HG02798 (cell line): ENCODE data around the gene NUBP2.

ENCODE experiments used
- ATAC-seq: cut with Tn5 transposase; IDR thresholded peaks from one replicate; pipeline ENCODE4 v1.9.1; 2021; ENCODE audit warnings: mild to moderate bottlenecking; ENCODE audit not compliant: unreplicated experiment, poor library complexity

The NUBP2 gene

DNA sequence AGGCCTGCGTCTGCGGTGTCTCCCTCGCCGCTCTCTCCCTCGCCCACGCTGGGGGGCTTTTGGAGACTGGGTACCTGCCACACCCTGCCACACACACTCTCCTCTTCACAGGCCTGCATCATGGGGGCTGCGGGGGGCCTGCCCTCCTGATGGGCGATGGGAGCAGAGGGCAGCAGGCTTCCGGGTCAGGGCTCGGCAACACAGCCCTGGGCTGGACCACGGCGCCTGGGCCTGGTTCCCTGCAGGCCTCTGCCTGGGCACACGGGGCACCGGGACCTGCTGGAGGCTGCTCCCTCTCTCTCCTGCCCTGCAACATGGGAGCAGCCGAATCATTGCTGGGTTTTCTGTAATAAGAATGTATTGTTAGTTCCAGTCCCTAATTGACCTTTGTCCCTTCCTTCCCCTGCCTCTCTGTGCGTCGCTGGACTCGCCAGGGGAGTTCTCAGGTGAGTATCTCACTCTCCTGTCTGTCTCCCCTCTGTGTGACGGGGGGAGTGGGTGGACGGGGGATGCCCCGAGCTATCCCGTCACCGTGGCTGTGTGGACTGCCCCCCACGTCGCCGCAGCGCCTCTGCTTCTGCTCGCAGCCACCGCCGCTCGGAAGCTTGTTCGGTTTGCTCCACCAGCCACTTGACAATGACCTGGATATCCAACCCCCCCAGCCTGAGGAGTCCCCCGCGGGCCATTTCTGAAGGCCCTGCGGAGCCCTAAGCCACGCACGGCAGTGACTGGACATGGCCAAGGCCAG is 24.9 kb upstream of the NUBP2 start:
- ATAC-seq, result no peak

DNA sequence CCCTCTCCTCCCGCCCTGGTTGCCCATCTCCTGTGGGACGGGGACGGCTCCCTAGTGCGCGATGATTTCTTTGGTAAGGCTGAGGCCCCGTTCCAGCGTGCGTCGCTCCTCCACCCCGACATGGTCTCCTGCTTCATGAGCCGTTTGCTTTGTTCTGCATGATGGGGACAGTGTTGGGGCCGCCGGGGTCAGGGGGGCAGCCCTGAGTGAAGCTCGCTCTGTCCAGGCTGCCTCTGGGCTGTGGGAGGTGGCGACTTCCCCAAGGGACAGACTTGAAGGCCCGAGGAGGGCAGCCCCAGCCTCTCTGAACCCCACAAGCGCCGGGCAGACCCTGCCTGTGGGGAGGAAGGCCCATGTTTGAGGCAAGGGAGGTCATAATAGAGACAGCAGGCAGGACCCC is 23.8 kb upstream of the NUBP2 start:
- ATAC-seq, result no peak

DNA sequence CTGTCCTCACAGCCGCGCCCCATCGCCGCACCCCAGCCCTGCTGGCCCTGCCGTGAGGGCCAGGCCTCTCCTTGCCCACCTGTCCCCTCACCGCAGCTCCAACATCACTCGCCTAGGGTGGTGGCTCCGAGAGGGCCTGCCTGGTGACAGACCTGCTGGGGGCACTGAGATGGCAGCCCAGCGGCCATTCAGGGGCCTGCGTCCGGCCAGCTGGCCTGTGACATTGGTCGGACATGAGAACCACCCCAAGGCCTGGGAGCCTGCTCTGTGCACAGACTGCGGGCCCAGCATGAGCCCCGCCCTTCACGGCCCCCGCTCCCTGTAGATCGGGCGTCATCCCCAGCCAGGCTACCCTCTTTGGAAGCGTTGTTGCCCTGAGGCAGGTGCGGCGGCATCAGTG is 23.2 kb upstream of the NUBP2 start:
- no peak for ATAC-seq

DNA sequence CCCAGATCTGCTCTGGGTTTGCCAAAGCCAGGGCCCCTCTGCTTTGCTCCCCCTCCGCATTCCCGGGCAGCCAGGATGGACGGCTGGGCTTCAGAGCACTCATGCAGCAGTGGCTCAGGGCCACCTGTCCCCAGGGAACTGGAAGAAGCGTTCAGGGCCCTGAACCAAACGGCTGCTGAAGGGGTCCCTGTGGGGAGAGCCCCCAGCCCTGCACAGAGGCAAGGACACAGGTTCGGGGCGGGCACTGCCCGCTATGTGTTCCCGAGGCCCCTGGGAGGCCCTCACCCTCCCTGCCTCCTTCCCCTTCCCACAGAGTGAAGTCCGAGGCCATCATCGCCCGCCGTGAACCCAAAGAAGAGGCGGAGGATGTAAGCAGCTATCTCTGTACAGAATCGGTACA is 21.8 kb upstream of the NUBP2 start:
- ATAC-seq, result no peak

DNA sequence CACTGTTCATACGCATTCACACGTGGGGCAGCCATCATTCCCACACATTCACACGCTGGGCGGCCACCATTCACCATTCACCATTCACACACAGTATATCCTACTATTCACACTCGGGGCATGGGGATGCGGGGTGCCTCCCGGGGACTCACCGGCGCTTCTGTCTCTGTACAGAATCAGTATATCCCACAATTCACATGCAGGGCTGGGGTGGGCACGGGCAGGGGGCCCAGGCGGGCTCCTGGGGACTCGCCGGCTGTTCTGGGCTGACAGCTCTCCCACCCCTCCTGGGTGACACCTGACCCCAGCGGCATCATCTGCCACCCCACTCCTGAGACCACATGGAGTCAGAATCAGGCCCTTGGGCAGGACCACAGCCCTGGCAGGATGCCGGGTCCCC is 21.0 kb upstream of the NUBP2 start:
- ATAC-seq, result no peak

DNA sequence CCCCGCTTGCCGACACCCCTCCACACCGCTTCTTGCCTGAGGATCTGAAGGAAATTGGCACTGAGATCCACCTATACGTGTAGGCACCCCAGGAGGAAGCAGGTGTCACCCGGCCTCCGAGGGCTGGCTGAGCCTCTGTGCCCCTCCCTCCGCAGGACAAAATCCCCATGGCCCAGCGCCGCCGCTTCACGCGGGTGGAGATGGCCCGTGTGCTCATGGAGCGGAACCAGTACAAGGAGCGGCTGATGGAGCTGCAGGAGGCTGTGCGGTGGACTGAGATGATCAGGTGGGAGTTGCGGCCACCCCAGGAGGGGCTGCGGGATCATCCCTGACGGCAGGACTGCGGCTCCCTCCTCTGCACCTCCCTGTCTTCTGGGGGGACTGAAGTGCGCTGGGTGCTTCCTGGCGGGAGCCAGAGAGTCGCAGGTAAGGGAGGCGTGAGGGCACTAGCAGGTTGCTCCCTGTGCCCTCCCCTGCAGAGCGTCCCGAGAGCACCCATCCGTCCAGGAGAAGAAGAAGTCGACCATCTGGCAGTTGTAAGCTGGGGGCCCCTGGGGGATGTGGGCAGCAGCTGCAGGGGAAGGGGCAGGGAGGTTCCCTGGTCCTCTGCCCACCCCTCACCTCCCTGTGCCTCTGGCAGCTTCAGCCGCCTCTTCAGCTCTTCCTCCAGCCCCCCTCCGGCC is 20.4 kb upstream of the NUBP2 start:
- no peak for ATAC-seq

DNA sequence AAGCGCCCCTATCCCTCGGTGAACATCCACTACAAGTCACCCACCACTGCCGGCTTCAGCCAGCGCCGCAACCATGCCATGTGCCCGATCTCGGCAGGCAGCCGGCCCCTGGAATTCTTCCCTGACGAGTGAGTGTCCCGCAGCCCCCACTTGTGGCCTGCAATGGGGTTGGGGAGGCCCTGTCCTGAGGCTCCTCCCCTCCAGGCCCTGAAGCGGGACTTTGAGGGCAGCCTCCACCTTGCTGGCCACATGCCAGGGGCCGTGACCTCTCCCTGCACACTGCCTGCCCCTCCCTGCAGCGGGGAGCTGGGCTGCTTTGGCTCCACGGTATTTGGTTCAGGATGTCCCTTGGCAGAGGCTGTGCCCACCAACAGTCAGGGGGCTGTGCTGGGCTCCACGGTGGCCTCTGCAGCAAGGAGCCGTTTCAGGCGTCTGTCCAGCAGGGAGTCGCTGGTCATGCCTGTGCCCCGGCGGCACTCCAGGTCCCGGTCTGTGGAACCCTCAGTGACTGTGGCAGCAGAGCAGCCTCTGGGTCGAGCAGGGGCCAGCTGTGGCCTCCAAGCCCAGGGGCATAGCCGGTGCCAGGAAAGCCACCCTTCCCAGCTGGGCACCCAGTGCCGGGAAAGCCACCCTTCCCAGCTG is 19.8 kb upstream of the NUBP2 start:
- no peak for ATAC-seq

DNA sequence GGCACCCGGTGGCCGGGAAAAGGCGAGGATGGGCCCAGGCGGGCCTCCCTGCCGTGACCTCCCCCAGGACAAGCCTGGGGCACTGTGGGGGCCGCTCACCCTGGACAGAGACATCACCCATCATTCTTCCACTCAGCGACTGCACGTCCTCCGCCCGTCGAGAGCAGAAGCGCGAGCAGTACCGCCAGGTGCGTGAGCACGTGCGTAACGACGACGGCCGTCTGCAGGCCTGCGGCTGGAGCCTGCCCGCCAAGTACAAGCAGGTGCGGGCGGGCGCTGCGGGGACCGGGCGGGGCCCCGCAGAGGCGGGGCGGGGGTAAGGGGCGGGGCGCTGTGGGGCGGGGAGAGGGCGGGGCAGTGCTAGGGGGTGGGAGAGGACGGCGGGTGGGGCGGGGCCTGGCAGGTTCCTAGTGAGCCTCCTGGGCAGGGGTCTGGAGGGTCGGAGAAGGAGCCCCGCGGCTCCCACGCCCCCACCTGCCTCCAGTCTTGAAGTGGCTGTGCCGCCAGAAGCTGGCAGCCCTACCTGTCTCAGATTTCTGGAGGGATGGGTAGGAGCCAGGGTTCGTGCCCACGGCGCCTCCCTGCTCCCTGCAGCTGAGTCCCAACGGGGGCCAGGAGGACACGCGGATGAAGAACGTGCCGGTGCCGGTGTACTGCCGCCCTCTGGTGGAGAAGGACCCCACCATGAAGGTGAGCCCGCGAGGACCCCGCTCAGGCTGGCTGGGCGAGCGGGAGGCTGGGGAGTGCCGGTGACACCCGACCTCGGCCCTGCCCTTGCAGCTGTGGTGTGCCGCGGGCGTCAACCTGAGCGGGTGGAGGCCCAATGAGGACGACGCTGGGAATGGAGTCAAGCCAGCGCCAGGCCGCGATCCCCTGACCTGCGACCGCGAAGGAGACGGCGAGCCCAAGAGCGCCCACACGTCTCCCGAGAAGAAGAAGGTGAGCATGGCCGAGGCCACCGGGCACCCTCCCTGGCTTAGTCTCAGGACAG is 18.9 kb upstream of the NUBP2 start:
- no peak for ATAC-seq

DNA sequence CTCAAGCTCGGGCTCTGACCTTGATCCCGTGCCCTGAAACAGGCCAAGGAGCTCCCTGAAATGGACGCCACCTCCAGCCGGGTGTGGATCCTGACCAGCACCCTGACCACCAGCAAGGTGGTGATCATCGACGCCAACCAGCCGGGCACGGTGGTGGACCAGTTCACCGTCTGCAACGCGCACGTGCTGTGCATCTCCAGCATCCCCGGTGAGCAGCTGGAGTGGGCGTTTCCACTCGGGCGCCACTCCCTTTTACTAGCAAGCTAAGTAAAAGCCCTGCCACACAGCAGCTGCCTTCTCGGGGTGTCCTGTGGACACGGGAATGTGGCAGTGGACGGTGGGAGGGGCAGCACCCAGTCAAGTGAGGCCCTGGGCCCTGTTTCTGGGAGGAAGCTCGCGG is 17.8 kb upstream of the NUBP2 start:
- ATAC-seq, result no peak

DNA sequence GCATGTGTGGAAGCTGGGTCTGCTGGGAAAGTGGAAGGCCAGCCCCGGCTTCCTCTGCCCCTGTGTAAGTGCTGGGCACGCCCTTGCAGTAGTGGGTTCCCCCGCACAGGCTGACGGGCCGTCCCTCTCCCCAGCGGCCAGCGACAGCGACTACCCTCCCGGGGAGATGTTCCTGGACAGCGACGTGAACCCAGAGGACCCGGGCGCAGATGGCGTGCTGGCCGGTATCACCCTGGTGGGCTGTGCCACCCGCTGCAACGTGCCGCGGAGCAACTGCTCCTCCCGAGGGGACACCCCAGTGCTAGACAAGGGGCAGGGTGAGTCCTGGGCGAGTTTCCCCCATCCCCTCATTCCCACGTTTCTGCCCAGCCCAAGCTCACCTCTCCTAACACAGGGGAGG is 16.9 kb upstream of the NUBP2 start:
- ATAC-seq, result no peak

DNA sequence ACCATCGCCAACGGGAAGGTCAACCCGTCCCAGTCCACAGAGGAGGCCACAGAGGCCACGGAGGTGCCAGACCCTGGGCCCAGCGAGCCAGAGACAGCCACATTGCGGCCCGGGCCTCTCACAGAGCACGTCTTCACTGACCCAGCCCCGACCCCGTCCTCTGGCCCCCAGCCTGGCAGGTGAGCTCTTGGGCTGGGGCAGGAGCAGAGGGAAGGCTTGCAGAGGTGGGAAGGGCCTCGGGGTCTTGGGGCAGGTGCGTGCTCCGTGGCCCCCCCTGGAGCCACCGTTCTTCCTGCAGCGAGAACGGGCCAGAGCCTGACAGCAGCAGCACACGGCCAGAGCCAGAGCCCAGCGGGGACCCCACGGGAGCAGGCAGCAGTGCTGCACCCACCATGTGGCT is 16.5 kb upstream of the NUBP2 start:
- ATAC-seq, result no peak

DNA sequence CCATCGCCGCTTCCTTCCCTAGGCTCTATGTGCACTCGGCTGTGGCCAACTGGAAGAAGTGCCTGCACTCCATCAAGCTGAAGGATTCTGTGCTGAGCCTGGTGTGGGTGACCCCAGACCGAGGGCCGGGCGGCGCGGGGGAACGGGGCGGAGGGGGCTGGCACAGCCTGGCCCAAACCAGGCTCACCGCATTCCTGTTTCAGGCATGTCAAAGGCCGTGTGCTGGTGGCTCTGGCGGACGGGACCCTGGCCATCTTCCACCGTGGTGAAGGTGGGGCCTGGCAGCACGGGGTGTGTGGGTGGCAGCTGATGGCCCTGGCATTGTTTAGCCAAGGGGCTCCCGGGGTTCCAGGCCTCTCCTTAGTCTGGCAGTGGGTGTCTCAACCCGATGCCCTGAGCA is 16.1 kb upstream of the NUBP2 start:
- ATAC-seq, result no peak

DNA sequence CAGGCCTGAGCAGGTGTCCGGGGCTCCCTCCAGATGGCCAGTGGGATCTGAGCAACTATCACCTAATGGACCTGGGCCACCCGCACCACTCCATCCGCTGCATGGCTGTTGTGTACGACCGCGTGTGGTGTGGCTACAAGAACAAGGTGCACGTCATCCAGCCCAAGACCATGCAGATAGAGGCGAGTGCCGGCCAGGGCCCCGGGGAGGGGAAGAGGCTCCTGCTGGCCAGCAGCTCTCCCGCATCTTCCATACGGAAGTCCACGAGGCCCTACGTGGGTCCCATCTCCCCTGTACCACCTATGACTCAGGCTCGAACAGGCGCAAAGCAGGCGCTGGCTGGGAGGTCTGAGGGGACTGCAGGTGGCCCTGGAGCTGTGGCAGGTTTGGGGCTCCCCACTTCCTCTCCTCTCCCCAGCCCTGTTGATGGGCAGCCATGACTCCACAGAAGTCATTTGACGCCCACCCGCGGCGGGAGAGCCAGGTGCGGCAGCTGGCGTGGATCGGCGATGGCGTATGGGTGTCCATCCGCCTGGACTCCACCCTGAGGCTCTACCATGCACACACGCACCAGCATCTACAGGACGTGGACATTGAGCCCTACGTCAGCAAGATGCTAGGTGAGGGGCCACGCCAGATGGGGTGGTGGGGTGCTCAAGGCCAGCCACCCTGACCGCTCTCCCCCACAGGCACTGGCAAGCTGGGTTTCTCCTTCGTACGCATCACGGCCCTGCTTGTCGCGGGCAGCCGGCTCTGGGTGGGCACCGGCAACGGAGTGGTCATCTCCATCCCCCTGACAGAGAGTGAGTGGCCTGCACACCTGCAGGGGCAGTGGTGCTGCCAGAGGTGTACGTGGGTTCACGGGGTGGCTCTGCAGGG is 15.4 kb upstream of the NUBP2 start:
- no peak for ATAC-seq

DNA sequence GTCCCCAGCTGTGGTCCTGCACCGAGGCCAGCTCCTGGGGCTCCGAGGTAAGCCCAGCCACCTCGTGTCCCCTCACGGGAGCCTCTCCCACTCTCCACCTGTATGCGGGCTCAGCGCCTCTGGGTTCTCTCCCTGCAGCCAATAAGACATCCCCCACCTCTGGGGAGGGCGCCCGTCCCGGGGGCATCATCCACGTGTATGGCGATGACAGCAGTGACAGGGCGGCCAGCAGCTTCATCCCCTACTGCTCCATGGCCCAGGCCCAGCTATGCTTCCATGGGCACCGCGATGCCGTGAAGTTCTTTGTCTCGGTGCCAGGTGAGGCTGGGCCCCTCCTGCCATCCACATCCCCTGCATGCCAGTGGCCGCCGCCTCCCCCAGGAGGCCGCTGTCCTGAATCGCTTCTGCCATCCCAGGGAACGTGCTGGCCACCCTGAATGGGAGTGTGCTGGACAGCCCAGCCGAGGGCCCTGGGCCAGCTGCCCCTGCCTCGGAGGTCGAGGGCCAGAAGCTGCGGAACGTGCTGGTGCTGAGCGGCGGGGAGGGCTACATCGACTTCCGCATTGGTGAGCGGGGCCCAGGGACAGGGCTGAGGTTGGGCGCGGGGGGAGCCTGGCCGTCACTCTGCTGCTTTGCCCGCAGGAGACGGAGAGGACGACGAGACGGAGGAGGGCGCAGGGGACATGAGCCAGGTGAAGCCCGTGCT is 14.5 kb upstream of the NUBP2 start:
- ATAC-seq, result no peak

DNA sequence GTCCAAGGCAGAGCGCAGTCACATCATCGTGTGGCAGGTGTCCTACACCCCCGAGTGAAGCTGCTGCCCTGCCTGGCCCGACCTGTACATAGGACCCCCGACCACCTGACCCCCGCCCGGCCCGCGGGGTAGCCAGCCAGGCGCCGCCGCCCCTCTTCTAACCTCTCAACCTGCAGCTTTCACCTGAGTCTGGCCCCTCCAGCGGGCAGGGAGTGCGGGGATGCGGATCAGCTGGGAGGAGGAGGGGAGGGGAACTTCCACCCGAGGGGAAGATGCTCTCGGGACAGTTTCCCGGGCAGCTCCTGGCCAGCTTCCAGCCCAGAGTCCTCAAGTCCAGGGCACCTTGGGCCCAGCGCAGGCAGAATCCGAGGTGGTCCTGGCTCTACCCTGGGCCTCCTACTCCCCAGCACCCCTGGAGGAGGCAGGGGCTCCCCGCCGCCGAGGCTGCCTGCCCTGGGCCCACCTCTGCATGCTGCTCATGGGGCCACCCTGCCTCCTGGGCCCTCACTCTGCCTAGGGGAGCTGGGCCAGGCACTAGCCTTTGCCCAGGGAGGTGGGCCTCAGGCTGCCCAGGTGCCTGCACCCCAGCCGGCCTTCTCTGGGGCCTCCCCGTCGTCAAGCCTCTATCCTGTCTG is 13.9 kb upstream of the NUBP2 start:
- no peak for ATAC-seq

DNA sequence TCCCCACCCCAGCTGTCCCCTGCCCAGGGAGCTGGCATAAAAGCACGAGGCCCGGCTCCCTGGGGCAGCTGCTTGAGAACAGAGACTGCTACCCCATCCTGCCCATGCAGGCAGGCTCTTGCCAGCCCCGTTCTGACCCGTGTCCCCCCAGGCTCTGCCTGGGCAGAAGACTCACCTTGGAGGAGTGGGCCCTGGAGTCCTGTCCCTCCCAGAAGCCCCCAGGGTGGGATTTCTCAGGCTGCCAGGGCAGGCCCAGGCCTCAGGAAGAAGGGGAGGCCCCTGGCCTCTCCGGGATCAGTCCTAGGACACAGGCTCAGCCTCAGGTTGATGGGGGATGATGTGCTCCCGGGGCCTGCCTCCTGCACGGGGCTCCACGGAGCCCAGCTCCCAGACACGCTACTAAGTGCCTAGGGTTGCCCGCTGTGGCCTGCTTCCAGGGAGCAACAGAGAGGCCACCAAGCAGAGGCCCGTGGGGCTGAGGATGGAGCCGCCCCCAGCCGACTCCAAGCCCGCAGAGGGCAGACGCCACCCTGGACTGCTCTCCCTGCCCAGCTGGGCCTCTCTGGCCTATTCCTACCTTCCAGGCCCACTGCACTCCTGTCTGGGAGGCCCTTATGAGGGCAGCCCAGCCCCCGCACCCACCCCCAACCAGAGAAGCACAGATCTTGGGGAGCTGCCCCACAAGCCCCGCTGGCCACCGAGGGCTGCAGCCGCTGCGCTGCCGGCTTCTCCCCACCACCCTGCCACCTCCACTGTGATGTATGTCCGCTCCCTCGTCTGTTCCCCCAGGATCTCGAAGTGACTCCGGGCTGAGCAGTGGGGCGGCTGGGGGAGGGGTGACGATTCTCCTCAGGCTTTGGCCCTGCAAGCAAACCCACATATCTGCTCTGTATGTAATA is 13.1 kb upstream of the NUBP2 start:
- ATAC-seq, result no peak

DNA sequence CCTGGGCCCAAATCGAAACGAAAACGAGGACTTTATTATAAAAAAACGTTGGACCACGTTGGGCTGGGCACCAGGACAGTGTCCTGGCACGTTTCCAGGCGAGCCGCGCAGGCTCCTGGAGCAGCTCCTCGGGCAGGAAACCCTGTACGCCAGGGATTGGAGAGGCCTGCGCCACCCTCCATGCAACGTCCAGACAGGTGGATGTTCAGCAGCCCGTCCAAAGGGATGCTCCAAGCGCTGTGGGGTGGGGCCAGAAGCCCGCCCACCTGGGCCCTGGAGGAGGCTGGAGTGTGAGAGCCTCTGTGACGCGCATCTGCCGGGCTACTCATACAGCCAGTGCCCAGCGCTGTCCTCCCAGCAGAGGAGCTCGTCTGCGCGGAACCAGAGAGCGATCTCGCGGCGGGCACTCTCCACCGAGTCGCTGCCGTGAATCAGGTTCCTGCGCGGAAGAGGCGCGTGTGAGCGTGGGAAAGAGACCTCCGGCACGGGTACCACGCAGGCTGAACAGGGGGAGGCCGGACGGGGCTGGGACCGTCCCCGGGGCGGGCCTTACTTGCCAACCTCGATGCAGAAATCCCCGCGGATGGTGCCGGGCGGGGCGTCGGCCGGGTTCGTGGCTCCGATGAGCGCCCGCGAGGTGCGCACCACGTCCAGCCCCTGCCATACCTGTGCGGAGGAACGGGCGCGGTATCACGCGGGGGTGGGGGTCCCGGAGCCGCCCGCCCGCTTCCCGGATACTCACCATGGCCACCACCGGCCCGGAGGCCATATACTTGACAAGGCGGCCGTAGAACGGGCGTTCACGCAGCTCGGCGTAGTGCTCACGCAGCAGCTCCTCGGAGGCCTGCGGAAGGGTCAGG is 12.2 kb upstream of the NUBP2 start:
- no peak for ATAC-seq
